Retinal pigment epithelial cell (primary cell): ENCODE measurements around the gene CYP4F12.

Experiments
- DNase-seq: peaks from one replicate; pipeline ENCODE4 v3.0.0-alpha.2; 2010; ENCODE audit warnings: low read depth
- H3K4me3 ChIP-seq: 2 replicates; pipeline ENCODE4 v1.5.1; 2011; ENCODE audit warnings: mild to moderate bottlenecking, low read length, control low read depth, moderate library complexity
- TF ChIP-seq, protein P1 (sequence below): conservative IDR thresholded peaks from 2 replicates; pipeline ENCODE4 v1.5.1; 2011; ENCODE audit warnings: low read depth, low read length, control low read depth, inconsistent platforms

CYP4F12 gene, protein sequence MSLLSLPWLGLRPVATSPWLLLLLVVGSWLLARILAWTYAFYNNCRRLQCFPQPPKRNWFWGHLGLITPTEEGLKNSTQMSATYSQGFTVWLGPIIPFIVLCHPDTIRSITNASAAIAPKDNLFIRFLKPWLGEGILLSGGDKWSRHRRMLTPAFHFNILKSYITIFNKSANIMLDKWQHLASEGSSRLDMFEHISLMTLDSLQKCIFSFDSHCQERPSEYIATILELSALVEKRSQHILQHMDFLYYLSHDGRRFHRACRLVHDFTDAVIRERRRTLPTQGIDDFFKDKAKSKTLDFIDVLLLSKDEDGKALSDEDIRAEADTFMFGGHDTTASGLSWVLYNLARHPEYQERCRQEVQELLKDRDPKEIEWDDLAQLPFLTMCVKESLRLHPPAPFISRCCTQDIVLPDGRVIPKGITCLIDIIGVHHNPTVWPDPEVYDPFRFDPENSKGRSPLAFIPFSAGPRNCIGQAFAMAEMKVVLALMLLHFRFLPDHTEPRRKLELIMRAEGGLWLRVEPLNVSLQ

DNA sequence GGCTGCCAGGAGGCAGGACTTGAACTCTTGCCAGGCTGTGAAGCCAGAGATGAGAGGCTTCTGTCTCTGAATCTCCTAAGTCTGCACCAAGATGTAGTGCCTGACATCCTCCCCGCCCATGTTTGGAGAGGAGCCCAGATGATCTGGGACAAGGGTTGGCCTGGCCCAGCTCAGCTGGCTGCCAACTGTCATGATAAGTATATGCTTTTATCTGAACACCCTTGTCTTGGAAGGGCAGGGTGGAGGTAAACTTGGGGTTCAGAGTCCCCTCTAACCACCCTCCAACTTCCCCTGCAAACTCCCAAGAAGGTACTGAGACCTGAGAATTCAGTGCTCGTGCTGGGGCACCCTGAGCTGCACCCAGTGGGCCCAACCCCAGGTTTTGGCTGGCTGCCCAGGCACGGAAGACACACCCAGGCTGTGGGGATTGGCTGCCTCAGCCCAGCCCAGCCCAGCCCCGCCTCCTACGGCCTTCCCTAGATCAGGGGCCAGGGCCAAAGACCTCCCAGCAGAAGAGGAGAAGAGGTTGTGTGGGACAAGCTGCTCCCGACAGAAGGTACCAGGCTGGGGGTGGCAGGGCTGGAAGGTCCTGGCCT is at the start of gene CYP4F12:
Gene CYP4F12 (plus strand): TSS at position 508 of the 596 bp plus-strand sequence. CDS start 443 bp downstream, outside the sequence.
- no peak for DNase-seq
- no peak within 1 kb of the TSS for H3K4me3 ChIP-seq
- TF ChIP-seq, protein P1, sequence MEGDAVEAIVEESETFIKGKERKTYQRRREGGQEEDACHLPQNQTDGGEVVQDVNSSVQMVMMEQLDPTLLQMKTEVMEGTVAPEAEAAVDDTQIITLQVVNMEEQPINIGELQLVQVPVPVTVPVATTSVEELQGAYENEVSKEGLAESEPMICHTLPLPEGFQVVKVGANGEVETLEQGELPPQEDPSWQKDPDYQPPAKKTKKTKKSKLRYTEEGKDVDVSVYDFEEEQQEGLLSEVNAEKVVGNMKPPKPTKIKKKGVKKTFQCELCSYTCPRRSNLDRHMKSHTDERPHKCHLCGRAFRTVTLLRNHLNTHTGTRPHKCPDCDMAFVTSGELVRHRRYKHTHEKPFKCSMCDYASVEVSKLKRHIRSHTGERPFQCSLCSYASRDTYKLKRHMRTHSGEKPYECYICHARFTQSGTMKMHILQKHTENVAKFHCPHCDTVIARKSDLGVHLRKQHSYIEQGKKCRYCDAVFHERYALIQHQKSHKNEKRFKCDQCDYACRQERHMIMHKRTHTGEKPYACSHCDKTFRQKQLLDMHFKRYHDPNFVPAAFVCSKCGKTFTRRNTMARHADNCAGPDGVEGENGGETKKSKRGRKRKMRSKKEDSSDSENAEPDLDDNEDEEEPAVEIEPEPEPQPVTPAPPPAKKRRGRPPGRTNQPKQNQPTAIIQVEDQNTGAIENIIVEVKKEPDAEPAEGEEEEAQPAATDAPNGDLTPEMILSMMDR = no peak

DNA sequence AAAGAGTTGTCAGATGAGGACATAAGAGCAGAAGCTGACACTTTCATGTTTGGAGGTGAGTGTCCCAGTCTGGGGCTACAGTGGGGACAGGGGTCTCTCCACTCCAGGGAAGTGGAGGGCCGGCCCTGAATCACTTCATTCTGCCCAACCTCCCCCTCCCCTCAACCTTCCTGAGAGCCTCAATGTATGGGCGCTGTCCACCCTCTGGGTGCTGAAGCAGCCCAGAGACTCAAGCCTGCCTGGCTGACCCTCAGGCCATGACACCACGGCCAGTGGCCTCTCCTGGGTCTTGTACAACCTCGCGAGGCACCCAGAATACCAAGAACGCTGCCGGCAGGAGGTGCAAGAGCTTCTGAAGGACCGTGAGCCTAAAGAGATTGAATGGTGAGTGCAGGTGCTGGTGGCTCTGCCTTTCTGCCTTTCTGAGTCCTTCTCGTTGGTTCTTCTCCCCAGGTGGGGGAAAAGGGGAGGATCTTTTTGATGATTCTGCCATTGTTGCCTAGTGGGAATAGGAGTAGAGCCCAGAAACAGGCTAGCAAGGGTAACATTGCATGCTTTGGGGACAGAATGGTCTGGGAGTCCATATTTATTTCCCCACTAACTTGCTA is 49.1 kb upstream of the CYP4F12 start:
- TF ChIP-seq, protein P1 = no peak
- no peak overlapping the region for H3K4me3 ChIP-seq
- no peak for DNase-seq

DNA sequence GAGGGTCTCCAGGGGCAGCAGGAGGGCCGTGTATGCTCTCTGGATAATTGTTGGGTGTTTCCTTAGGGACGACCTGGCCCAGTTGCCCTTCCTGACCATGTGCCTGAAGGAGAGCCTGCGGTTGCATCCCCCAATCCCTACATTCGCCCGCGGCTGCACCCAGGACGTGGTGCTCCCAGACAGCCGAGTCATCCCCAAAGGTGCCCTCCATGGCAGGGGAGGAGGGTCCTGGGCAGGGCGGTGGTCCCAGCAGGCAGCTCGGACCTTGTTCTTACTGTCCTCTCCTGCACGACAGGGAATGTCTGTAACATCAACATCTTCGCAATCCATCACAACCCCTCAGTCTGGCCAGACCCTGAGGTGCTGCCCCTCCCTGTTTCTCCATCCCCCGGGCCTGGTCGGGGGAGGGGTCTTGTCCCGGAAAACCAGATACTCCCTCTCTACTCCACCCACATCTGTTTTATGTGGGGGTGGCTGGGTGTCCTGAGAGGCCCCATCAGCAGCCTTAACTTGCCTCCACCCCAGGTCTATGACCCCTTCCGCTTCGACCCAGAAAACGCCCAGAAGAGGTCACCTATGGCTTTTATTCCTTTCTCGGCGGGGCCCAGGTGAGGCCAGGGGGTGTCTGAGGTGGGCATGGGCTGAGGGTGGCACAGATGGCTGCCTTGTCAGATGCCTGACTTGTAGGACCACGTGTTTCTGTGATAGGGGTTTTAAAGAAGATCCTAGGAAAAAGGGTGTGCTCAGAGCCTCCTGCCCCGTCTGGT is 44.5 kb upstream of the CYP4F12 start:
- DNase-seq = no peak
- TF ChIP-seq, protein P1 = no peak

DNA sequence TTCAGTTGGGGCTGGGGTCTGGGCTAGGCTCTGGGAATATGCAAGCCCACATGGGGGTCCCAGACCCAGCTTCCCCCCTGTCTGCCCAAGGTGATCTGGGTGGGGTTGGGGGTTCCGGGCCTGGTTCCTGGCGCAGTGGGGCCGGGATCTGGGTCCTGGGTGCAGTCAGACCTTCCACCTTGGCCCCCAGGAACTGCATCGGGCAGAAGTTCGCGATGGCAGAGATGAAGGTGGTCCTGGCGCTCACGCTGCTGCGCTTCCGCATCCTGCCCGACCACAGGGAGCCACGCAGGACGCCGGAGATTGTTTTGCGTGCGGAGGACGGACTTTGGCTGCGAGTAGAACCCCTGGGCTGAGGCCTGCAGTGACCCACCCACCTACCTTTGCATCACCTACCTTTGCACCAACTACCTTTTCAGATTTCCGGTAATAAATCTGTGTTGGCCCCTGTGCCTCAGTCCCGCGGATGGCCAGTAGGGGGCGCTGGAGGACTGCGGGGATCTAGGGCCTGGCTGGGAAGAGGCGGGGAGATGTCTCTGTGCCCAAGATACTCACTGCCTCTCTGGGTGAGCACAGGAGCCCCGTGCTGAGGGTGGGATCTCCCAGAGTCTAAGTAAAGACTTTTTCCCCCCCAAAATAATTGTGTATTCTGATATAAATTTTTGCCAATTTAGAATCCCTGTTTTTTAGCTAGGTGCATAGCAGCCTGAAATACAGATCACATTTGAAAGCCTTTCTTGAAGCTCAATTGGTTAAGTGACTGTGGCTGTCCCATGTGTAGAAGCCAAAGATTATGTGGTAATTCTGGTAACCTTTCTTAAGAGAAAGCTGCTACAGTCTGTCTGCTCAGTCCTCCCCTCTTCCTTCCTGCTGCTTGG is 43.6 kb upstream of the CYP4F12 start:
- no peak for DNase-seq
- TF ChIP-seq, protein P1 = peak; percentile 72
- H3K4me3 ChIP-seq = no peak overlapping the region

More for the DNA sequence above, 44.5 kb upstream of the CYP4F12 start:
- H3K4me3 ChIP-seq = no peak overlapping the region

DNA sequence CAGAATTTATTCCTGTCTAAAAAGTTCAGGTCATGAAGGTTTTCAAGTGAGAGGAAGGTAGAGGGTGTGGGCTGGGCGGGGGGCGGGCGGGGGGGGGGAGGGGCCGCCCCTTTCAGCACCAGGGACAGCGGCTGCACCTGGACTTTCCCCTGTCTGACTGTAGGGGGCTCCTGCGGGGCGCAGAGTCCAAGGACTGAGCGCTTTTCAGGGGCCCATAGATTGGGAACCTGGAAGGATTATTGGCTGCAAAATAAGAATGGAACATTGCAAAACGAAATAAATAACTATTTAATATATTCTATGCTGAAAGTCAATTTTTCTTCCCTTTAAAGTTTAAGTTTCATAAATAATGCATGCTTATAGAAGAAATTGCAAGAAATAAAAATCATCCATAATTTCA is 41.1 kb upstream of the CYP4F12 start:
- no peak overlapping the region for H3K4me3 ChIP-seq
- DNase-seq = no peak
- TF ChIP-seq, protein P1 = peak; percentile 30
